Keratinocyte (primary cell): ENCODE results near the gene ARHGAP28.

Source experiments
- CTCF ChIP-seq, 3 experiments: IDR thresholded peaks in 1 of 3; conservative IDR thresholded peaks in 1 of 3; optimal IDR thresholded peaks in 1 of 3; 2 replicates in 2 of 3; 3 replicates in 1 of 3; pipeline versions ENCODE3 to v1.5.1; 2011; ENCODE audit warnings: low read length in 3 of 3, mild to moderate bottlenecking in 3 of 3, moderate library complexity in 2 of 3, control low read depth in 1 of 3, inconsistent platforms in 1 of 3; ENCODE audit not compliant: insufficient read depth in 2 of 3; ENCODE audit errors: extremely low read depth in 1 of 3
- EZH2 ChIP-seq: IDR thresholded peaks from one replicate; pipeline ENCODE4 v1.6.1; 2012; ENCODE audit warnings: inconsistent platforms, mild to moderate bottlenecking, low read length, moderate library complexity

DNA sequence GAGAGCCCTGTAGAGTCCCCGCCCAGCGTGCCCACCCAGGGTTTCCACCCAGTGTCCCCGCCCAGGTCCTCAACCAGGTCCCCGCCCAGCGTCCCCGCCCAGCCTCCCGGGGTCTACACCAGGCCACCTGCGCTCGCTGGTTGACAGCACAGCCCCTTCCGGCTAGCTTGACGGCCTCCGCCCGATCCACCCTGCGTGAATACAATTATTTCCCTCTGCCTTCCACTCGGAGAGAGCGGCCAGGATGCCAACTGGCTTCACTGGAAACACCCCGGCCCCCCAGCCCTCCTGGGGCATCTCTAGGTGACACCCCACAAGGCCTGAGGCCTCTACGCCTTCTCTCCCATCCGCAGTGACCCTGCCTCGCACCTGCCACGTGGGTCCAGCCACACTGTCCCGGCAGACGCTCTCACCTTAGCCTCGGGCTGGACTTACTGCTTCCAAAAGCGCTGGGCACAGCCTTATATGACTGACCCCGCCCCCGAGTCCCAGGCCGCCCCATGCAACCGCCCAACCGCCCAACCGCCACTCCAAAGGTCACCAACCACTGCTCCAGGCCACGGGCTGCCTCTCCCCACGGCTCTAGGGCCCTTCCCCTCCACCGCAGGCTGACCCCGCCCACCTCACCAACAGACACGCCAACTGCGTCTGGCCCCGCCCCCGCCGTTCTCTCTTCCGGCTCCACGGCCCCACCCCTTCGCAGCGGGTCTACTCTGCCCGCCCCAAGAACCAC lies 200.0 kb downstream of the ARHGAP28 start:
- TF ChIP-seq CTCF (optimal IDR thresholded peaks at IDR 0.05 in 1 of 3, IDR thresholded peaks at IDR 0.05 in 1 of 3, conservative IDR thresholded peaks at IDR 0.05 in 1 of 3; ENCODE audit: extremely low read depth in 1 of 3, insufficient read depth in 2 of 3, low read length in 3 of 3) (no peak), EZH2 (no peak)
